Stimulated activated CD4-positive, alpha-beta T cell treated with anti-CD3 and anti-CD28 coated beads, Interleukin-1b, Interleukin-23, amount 100 ng/mL, for 48 hours (primary cell): ENCODE data around the gene KIF6.
"Not testable (repeated sequence)": the region's sequence is repeated elsewhere in the genome, so short reads cannot be mapped to it uniquely, and the experiment has no call there.

ENCODE experiments used
- DNase-seq: peaks from one replicate; pipeline ENCODE4 v3.0.0-alpha.2; 2020

Gene KIF6

GRCh38 chr6:39707962-39708683 lies 17.1 kb downstream of the KIF6 start:
- no peak for DNase-seq

GRCh38 chr6:39706819-39707335 lies 18.3 kb downstream of the KIF6 start:
- no peak for DNase-seq

- DNase-seq, result no peak
Observed at GRCh38 chr6:39702265-39702664, 22.9 kb downstream of the KIF6 start.

DNA sequence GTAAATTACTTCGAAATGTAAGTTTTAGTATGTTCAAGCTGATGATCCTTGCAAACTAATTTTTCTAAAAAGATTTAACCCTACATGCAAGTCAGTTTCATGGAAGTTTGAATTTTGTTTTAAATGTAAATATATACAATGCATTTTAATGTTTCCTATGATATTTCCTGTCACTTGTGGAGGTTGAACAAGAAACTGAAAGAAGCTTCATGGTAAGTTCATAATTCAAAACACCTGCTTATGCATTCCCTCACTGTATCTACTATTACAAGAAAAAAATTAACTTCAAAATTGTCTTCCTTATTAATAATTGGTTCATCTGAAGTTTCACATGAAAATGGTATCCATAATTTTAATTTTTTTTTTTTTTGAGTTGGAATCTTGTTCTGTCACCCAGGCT lies 24.8 kb downstream of the KIF6 start:
- DNase-seq, result no peak

GRCh38 chr6:39698789-39699188 lies 26.4 kb downstream of the KIF6 start:
- no peak for DNase-seq

GRCh38 chr6:39696986-39697788 lies 28.0 kb downstream of the KIF6 start:
- DNase-seq, result no peak

- DNase-seq, result no peak
Observed at GRCh38 chr6:39695447-39695846, 29.8 kb downstream of the KIF6 start.

DNA sequence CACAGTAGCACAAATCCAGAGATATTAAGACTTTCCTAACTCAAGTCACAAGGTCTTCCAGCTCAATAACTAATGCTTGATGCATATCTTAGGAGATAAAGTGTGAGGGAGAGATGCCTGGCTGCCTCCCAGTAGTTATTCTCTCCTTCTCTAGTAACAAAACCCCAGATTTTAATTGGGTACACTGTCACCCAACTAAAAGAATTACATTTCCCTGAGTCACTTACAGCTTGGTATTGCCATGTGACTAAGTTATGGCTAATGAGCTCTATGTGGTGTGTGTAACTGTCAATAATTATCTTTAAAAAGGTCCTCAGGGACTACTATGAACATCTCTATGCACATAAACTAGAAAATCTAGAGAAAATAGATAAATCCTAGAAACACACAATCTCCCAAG lies 32.0 kb downstream of the KIF6 start:
- DNase-seq, result no peak

DNA sequence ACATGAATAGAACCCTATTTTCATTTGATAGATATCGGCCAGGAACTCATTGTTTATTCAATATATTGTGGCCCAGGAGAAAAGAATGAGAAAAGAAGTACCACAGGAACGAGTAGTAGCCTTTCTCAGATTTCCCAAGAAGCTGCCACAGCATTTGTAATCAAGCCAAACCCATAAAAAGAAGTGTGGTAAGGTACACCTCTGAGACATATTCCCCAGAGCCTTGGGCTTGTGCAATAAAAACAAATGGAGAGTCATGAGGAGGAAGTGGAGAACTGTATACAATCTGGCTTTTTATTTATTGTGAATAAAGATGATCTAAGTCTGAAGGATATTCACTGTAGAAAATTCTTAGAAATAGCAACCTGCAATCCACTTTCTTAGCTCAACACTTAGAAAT lies 36.7 kb downstream of the KIF6 start:
- DNase-seq, result no peak

DNA sequence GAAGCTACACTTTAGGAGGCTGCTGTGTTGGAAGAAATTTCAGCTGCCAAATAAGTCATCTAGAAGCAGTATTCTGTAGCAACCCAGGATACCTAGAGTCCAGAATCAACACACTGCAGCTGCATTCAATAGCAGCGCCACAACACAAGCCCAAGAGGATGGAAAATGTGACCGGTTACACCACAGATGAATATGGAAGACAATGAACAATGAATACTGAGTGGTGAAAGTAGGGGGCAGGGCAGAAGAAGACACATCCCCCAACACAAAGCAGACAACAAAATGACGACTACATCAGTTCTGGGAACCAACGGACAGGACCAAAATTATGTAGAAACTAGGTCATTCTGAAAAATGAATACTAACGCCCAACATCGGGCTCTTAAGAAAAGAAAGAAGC lies 38.2 kb downstream of the KIF6 start:
- no peak for DNase-seq

DNA sequence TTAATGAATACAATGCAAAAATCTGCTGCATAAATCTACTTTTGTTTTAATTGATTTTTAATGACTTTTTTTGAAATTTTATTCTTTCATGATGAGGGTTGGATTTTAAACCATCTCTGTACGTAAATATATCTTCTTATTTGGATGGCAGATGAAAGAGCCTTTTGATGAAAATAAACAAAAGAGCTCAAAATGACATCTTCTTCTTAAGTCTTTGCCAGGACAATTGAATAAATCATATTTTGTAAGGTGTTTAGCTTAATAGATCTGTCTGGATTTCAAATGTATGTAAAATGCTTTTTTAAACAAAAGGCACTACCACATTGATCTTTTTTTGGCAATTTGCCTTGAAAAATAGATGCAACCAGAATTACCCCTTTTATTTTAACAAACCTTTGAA lies 39.3 kb downstream of the KIF6 start:
- DNase-seq, result no peak

DNA sequence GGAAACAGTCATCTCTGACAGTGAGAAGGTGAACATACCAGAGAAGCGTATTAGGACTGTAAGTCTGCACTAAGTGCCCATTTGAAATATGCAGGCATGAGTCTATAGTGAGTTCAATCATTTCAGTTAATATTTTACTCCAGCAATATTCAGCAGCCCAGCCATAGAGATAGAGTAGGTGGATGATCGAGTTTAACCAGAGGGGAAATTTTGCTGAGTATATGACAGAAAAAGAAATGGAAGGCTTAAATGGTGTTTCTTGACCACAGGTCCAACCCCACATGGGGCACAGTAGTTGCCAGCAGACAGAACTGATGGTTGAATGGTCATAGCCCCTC lies 39.8 kb downstream of the KIF6 start:
- no peak for DNase-seq

DNA sequence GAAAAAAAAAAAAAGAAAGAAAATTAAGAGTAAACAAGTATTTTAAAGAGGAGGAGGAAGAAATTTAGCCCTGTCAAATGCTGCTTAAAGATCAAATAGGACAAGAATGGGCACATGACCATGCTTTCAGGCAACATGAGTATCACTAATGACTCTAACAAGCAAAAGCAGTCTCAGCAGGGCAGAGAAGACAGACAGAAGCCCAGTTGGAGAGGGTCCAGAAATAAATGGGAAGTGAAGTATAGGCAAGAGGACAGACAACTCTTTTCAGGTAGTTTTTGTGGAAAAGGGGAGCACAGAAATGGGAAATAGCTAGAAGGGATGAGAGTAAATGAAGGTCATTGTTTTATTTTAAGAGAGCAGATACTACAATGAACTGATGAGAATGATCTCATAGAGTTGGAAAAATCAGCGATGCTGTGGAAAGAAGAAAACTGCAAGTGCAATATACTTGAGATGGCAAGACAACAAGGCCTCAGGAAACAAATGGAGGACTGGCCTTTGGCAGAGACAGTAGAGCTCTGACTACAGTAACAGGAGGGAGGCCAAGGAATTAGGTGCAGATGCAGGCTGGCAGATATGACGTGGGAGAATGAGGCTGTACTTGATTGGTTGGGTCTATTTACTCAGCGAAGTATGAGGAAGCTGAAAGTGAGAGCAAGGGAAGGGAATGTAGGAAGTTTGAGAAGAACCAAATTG lies 40.3 kb downstream of the KIF6 start:
- DNase-seq, result no peak

DNA sequence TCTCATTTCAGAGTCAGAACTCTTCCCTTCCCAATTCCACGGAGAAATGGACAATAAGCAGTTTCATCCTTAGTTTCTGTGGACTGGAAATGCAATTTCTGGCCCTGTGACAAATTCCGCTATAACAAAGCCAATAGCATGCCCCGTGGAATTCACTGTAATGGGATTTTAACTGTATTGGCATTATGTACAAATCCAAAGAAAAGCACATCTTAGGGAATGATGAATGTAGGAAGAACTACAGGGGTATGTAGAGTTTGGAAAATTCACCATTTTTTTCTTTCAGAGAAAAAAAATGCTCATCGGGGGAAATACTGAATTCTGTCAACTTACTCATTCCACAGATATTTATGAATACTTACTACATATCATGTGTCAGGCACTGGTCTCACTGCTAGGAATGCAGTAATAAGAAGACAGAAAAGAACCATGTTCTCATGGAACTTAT lies 43.5 kb downstream of the KIF6 start:
- no peak for DNase-seq

GRCh38 chr6:39678914-39679313 lies 46.3 kb downstream of the KIF6 start:
- no peak for DNase-seq

DNA sequence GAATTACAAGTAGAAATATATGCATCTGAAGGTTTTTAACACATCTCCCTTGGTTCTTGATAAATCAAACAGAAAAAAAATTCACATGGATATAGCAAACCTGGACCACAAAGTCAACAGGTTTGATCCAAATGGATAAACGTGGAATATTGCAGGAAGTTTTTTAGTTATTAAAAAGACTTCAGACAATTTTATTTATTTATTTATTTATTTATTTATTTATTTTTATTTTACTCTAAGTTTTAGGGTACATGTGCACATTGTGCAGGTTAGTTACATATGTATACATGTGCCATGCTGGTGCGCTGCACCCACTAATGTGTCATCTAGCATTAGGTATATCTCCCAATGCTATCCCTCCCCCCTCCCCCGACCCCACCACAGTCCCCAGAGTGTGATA lies 47.9 kb downstream of the KIF6 start:
- not testable (repeated sequence) for DNase-seq

GRCh38 chr6:39670519-39670918 lies 54.7 kb downstream of the KIF6 start:
- DNase-seq, result no peak

DNA sequence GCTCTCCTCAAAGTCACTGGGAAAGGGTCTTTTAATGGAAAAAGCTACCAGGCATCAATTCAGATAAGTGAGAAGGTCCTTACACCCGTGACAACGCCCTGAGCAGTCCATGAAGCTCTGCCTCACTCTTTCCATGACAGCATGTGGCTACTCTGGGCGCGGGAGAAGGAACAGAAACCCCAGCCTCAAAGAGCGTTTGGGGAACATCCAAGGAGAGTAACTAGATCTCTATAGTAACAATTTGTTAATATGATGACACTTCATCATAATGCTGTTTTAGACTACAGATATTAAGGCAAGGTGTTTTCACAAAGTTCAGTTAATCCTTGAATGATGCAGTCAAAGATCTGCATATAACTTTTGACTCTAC lies 55.2 kb downstream of the KIF6 start:
- DNase-seq, result no peak

DNA sequence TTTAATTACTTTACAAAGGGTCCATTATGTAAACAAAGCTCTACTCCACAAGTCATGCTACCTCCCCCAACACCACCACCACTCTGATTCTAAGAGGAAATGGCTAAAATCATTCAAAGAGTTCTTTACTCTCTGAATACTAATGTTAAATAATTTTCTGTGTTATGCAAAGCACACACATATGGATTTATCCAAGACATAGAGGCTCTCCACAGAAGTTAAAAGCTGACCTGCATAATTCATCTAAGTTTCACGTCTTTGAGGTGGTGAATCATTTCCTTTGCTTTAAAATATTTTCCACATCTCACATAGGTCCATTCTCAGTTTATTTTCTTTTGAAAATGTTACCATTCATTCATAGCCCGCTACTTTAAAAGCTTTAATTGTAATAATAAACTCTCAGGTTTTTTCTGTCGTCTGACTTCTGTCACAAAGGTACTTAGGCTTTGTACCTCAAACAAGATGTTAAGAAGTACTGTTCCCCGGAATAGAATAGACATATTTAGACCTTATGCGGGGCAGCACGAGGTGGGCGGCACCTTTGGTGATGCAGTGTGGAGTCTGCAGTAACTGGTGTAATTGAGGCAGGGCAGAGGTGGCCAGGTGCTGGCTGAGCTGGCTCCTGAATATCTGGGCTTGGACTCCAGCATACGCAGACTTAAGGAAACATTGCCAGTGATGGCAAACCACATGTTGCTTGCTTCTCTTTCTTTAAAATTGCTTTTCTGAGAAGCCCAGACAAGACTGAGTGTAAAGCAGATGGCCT lies 55.8 kb downstream of the KIF6 start:
- no peak for DNase-seq

GRCh38 chr6:39666706-39667489 lies 58.3 kb downstream of the KIF6 start:
- no peak for DNase-seq

DNA sequence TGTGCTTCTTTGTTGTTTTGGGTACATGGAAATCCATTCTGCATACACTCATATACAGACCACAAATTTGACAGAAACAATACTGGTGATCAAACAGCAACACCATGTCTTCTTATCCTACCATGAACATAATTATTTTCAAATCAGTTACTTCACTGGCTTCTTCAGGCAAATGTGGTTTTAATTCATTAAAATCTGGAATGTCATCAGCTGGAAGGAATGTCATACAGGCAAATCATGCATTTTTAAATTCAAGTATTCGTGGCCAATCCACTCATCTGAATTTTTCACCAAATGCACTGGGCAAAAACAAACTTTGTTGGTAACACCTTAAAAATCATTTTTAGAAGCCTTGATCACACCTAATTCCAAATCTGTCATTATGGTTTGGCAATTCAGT lies 59.3 kb downstream of the KIF6 start:
- DNase-seq, result no peak

DNA sequence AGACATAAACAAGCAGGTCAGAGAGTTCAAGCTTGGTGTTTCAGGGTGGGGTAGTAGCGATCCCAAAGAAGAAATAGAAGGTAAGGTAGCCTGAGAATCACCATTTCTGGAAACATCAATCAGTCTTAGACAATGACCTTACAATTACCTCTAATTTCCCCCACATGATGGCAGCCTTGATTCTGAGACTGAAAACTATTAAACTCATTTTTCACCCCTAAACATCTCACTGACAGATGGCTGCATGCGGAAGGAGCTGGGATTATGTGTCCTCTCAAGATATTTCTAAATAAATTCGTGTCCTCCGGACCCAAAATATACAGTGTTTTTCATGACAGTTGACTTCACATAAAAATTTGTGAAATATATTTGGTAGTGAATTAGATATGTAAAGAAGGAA lies 61.0 kb downstream of the KIF6 start:
- DNase-seq, result no peak
